Middle frontal gyrus (tissue), 1 donor: ENCODE measurements around the gene TANGO2.

Experiments
- DNase-seq: peaks from one replicate; pipeline ENCODE4 v3.0.0-alpha.2; 2015; ENCODE audit warnings: low spot score; ENCODE audit errors: extremely low spot score

Gene TANGO2

GRCh38 chr22:19995611-19996339, 25.1 kb upstream of the TANGO2 start:
- DNase-seq: no peak

- DNase-seq: no peak
Measured at GRCh38 chr22:19996694-19997384, 24.1 kb upstream of the TANGO2 start.

GRCh38 chr22:19997561-19998231, 23.2 kb upstream of the TANGO2 start:
- no peak for DNase-seq

GRCh38 chr22:19998232-19998951, 22.5 kb upstream of the TANGO2 start:
- DNase-seq: no peak

GRCh38 chr22:19998991-19999820, 21.7 kb upstream of the TANGO2 start:
- no peak for DNase-seq

- DNase-seq: no peak
Measured at GRCh38 chr22:20000246-20001081, 20.4 kb upstream of the TANGO2 start.

- DNase-seq: no peak
Measured at GRCh38 chr22:20001082-20001638, 19.8 kb upstream of the TANGO2 start.

- DNase-seq: no peak
Measured at GRCh38 chr22:20002128-20002527, 18.8 kb upstream of the TANGO2 start.

- no peak for DNase-seq
Measured at GRCh38 chr22:20002636-20003035, 18.3 kb upstream of the TANGO2 start.

- DNase-seq: no peak
Measured at GRCh38 chr22:20003304-20003703, 17.6 kb upstream of the TANGO2 start.

- no peak for DNase-seq
Measured at GRCh38 chr22:20004464-20004863, 16.4 kb upstream of the TANGO2 start.

GRCh38 chr22:20008221-20008995, 12.5 kb upstream of the TANGO2 start:
- no peak for DNase-seq

- DNase-seq: no peak
Measured at GRCh38 chr22:20009018-20009491, 11.9 kb upstream of the TANGO2 start.

- DNase-seq: no peak
Measured at GRCh38 chr22:20009582-20010306, 11.2 kb upstream of the TANGO2 start.

GRCh38 chr22:20010307-20011122, 10.4 kb upstream of the TANGO2 start:
- DNase-seq: no peak

GRCh38 chr22:20011123-20011992, 9.6 kb upstream of the TANGO2 start:
- DNase-seq: no peak
